Urothelium cell line (cell line): Measurements from ENCODE around the gene PRR36.

Experiments
- DNase-seq: peaks from one replicate; pipeline ENCODE4 v3.0.0; 2011; ENCODE audit warnings: low spot score, mixed read lengths
- FAIRE-seq: peaks from 2 replicates; lab custom pipeline; 2011; peaks lifted over from hg19 to GRCh38; lab: Jason Lieb, UNC

The PRR36 gene

GRCh38 chr19:7848779-7849457 is 25.3 kb downstream of the PRR36 start:
- no peak for FAIRE-seq
- no peak for DNase-seq

DNA sequence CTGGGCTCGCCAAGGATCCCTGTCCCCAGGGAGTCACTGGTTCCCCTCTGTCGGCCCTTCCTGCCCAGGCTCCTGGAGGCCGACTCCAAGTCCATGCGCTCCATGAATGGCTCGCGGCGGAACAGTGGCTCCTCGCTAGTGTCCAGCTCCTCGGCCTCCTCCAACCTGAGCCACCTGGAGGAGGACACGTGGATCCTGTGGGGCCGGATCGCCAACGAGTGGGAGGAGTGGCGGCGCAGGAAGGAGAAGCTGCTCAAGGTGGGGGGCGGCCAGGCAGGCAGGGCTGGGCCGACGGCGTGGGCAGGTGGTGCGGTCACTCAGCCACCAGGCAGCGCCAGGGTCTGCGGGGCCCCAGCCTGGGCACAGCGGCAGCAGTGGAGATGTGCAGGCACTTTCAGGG is 26.5 kb downstream of the PRR36 start:
- FAIRE-seq: no peak
- no peak for DNase-seq

DNA sequence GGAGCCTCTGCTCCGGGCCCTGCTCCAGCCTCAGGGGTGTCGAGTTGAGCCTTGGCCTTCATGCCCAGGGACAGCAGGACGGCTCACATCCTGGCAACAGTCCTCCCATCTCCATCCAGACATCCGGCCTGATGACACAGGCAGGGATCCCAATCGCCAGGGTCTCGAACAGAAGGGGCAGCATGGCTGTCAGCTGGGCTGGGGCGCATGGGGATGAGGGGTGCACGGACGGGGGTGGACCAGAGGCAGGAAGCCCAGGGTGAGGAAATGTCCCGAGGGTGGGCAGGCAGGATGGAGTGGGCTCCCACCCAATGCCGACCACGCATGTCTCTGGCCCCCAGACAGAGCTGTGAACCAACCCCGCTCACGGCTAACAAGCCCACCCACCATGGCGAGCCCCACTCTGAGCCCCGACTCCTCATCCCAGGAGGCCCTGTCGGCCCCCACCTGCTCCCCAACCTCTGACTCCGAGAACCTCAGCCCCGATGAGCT is 28.0 kb downstream of the PRR36 start:
- DNase-seq: no peak
- FAIRE-seq: no peak

GRCh38 chr19:7845390-7846154 is 28.6 kb downstream of the PRR36 start:
- no peak for DNase-seq
- FAIRE-seq: no peak

- DNase-seq (no peak), FAIRE-seq (no peak)
Observed at GRCh38 chr19:7844951-7845350, 29.2 kb downstream of the PRR36 start.

DNA sequence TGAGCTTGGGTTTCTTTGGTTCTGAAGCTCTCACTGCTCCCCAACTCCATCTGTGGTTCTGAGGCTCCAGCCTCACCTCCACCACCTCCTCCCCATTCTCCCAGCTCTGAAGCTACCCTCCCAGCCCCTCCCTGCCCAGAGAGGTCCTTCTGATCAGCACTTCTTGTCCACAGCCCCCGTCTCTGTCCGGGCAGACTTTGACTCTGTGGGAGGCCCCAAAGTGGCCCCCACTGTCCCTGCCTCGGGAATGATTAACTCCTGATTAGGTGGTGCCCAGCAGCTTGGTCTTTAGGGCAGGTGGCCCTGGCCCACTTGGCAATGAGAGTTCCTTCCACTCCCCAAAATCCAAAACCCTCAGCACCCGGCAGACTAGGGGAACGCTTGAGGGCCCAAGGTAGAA is 29.8 kb downstream of the PRR36 start:
- no peak for DNase-seq
- FAIRE-seq: no peak

GRCh38 chr19:7843521-7843920 is 30.7 kb downstream of the PRR36 start:
- FAIRE-seq (no peak), DNase-seq (no peak)

DNA sequence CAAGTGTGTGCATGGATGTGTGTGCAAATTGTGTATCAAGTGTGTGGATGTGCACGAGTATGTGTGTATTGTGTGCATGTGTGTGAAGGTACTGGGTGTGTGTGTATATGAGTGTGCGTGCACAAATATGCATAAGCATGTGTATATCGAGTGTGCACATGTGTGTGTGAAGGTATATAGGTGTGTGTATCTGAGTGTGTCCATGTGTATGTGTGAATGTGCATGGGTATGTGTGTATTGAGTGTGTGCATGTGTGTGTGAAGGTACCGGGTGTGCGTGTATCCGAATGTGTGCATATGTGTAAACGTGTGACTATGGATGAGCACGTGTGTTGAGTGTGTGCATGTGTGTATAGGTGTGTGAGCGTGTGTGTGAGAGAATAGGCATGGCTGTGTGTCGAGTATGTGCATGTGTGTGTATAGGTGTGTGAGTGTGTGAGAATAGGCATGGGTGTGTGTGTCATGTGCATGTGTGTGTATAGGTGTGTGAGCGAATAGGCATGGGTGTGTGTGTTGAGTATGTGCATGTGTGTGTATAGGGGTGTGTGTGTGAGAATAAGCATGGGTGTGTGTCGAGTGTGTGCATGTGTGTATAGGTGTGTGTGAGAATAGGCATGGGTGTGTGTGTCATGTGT is 31.4 kb downstream of the PRR36 start:
- no peak for FAIRE-seq
- DNase-seq: no peak

- FAIRE-seq (peak; percentile 91), DNase-seq (no peak)
Observed at GRCh38 chr19:7841751-7842660, 32.2 kb downstream of the PRR36 start.

- no peak for FAIRE-seq
Observed at GRCh38 chr19:7840629-7841028, 33.6 kb downstream of the PRR36 start.

GRCh38 chr19:7839476-7839875 is 34.7 kb downstream of the PRR36 start:
- no peak for DNase-seq
- no peak for FAIRE-seq

More at GRCh38 chr19:7840629-7841028, 33.6 kb downstream of the PRR36 start:
- DNase-seq: no peak

DNA sequence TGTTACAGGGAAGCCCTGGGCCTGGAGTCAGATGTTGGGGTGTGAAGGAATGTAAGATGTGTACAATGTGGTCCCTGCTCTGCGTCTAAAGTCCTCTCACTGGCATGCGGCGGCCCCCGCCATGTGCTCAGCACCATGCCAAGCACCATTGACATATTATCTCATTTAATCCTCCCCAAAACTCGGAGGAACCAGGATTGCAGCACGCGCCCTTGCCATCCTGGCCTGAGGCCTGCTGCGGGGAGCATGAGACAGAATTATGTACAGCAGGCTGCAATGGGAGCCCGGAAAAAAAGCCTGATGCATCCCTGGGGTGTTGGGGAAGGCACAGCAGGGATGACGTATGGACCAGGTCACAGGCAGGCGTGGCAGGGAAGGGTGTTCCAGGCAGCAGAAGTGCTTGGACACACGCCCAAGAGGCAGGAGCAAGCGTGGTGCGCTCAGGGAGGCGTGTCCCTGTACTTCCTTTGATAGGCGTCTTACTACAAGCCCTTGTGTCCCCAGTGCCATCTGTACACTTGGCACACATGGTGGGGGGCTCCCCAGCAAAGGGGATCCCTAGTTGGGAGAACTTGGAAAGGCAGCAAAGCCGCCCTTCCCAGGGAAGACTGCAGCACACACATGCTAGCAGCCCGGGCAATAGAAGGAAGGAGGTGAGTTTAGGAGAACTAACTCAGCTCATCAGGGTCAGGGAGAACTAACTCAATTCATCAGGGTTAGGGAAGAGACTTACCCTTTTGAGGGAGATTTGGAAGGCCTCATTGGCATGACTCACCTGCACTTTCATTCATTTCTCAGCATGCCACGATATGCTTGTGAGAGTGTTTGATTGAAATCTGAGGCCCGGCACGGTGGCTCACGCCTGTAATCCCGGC is 40.7 kb downstream of the PRR36 start:
- FAIRE-seq: no peak
- peak; percentile 28 for DNase-seq

- no peak for DNase-seq
- FAIRE-seq: no peak
Observed at GRCh38 chr19:7832781-7833180, 41.4 kb downstream of the PRR36 start.

DNA sequence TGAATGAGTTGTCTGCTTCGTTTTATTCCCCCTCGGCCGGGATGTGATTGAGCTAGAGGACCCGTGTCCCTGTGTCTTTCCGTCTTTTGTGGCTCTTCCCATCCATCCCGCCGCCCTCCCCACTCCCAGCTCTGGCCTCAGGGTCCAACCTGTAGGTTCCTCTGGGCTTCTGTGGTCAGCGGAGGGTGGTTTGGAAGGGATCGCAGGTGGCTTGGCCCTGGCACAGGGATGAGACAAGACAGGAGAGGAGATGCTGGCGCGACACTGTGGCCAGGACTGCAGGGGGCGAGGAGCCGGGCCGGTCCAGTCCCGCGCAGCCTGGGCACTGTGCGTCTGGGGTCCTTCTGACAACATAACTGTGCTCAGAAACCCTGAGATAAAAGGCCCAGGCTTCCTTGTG is 42.2 kb downstream of the PRR36 start:
- DNase-seq (no peak), FAIRE-seq (no peak)

- no peak for FAIRE-seq
- DNase-seq: peak; percentile 57
Observed at GRCh38 chr19:7831452-7831851, 42.7 kb downstream of the PRR36 start.

- no peak for FAIRE-seq
- no peak for DNase-seq
Observed at GRCh38 chr19:7830823-7831222, 43.4 kb downstream of the PRR36 start.

GRCh38 chr19:7830272-7830771 is 43.9 kb downstream of the PRR36 start:
- FAIRE-seq: no peak
- no peak for DNase-seq

DNA sequence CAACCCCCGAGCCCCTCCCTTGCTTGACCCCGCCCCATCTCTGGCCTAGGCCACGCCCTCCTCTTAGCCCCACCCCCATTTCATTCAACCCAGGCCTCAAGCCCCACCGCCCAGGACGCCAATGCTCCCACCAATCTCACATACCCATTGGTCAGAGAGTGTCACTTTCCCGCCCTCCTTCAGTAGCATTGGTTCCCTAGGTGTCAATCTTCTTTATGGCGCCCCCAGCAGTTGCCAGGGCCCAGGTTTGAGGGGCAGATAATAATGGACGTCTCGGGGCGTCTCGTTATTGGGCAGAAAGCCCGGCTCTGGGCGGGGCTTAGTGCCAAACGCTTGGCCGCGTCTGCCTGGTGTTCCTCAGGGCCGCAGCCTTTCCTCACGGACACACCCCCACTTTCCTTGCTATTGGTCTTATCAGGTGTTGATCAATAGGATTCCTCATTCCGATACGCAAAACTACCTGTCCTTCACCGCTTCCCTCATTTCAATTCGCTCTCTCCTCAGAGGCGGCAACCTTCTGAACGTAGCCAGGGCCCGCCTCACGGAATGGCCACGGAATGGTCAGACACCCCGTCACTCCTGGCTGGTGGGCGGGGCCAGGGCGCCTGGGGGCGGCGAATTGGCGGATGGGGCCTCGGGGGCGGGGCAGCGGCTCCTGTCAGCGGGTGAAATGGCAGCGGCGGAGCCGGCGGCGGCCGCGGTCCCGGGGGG is 44.5 kb downstream of the PRR36 start, which contains the start of gene EVI5L:
Gene EVI5L, plus strand, starts transcription at position 658 of the 711 bp plus-strand sequence. CDS start 16,325 bp downstream, outside the sequence.
- peak; percentile 94 for DNase-seq
- FAIRE-seq: no peak

GRCh38 chr19:7829166-7829520 is 45.0 kb downstream of the PRR36 start:
- FAIRE-seq (no peak), DNase-seq (no peak)
